CMK (cell line): Measurements from ENCODE around the gene CASQ1.

Experiments
- DNase-seq: peaks from one replicate; pipeline ENCODE4 v3.0.0-alpha.2; 2010; ENCODE audit warnings: low read depth

Gene CASQ1

GRCh38 chr1:160189649-160190625, at the start of gene CASQ1:
TSS of gene CASQ1 (plus strand) at chr1:160190575. CDS start at chr1:160190752, 177 bp downstream.
- DNase-seq: no peak

GRCh38 chr1:160143695-160144094, 46.7 kb upstream of the CASQ1 start:
- no peak for DNase-seq

- no peak for DNase-seq
These were observed 45.5 kb upstream of the CASQ1 start for GRCh38 chr1:160144921-160145320.

GRCh38 chr1:160146107-160146506, 44.3 kb upstream of the CASQ1 start:
- DNase-seq: no peak

GRCh38 chr1:160148121-160148520, 42.3 kb upstream of the CASQ1 start:
- DNase-seq: no peak

GRCh38 chr1:160149233-160149632, 41.1 kb upstream of the CASQ1 start:
- DNase-seq: no peak

- DNase-seq: no peak
These were observed 40.7 kb upstream of the CASQ1 start for GRCh38 chr1:160149716-160150115.

- no peak for DNase-seq
These were observed 39.1 kb upstream of the CASQ1 start, which contains the start of gene ATP1A4 for GRCh38 chr1:160151303-160151702. TSS of gene ATP1A4 (plus strand) at chr1:160151603. CDS start at chr1:160152041, 438 bp downstream.

- no peak for DNase-seq
These were observed 35.6 kb upstream of the CASQ1 start for GRCh38 chr1:160154790-160155189.

GRCh38 chr1:160156361-160156760, 34.0 kb upstream of the CASQ1 start:
- no peak for DNase-seq

GRCh38 chr1:160157174-160157573, 33.2 kb upstream of the CASQ1 start:
- DNase-seq: no peak

- no peak for DNase-seq
These were observed 32.3 kb upstream of the CASQ1 start for GRCh38 chr1:160158031-160158430.

- no peak for DNase-seq
These were observed 31.8 kb upstream of the CASQ1 start for GRCh38 chr1:160158534-160158933.

- DNase-seq: no peak
These were observed 30.5 kb upstream of the CASQ1 start for GRCh38 chr1:160159846-160160245.

GRCh38 chr1:160161965-160162705, 28.2 kb upstream of the CASQ1 start:
- DNase-seq: no peak

GRCh38 chr1:160162931-160163330, 27.4 kb upstream of the CASQ1 start:
- no peak for DNase-seq

GRCh38 chr1:160163615-160164014, 26.8 kb upstream of the CASQ1 start:
- no peak for DNase-seq

- DNase-seq: no peak
These were observed 26.3 kb upstream of the CASQ1 start for GRCh38 chr1:160164121-160164520.

GRCh38 chr1:160166166-160166868, 24.1 kb upstream of the CASQ1 start:
- DNase-seq: no peak

GRCh38 chr1:160167056-160167455, 23.3 kb upstream of the CASQ1 start:
- DNase-seq: no peak

GRCh38 chr1:160167580-160167979, 22.8 kb upstream of the CASQ1 start:
- no peak for DNase-seq

GRCh38 chr1:160168016-160168415, 22.4 kb upstream of the CASQ1 start:
- DNase-seq: no peak
